Kidney glomerular epithelial cell (primary cell): ENCODE measurements around the gene KIFC1.
A peak's percentile ranks its signal among the peaks of the same experiment; 100 is the strongest.

Experiments used
- DNase-seq: peaks from one replicate; lab custom pipeline; 2025; lab: John Stamatoyannopoulos, UW

KIFC1 gene

GRCh38 chr6:33443025-33443424, 51.4 kb downstream of the KIFC1 start:
- DNase-seq, result no peak

GRCh38 chr6:33443619-33444504, 52.2 kb downstream of the KIFC1 start:
- DNase-seq, result no peak

GRCh38 chr6:33445119-33445603, 53.5 kb downstream of the KIFC1 start:
- DNase-seq, result no peak

- no peak for DNase-seq
Observed at GRCh38 chr6:33446356-33446755, 54.7 kb downstream of the KIFC1 start.

GRCh38 chr6:33450434-33450833, 58.8 kb downstream of the KIFC1 start:
- no peak for DNase-seq

- DNase-seq, result no peak
Observed at GRCh38 chr6:33451606-33452005, 60.0 kb downstream of the KIFC1 start.

- no peak for DNase-seq
Observed at GRCh38 chr6:33452496-33452895, 60.9 kb downstream of the KIFC1 start.

- DNase-seq, result no peak
Observed at GRCh38 chr6:33453393-33454008, 61.9 kb downstream of the KIFC1 start.

- DNase-seq, result peak; percentile 94
Observed at GRCh38 chr6:33454009-33454946, 62.7 kb downstream of the KIFC1 start, which contains the start of gene ZBTB9. TSS of gene ZBTB9 (plus strand) at chr6:33454576. CDS start at chr6:33455101, 525 bp downstream.

- no peak for DNase-seq
Observed at GRCh38 chr6:33455051-33455450, 63.4 kb downstream of the KIFC1 start.

GRCh38 chr6:33456156-33456555, 64.5 kb downstream of the KIFC1 start:
- no peak for DNase-seq

GRCh38 chr6:33458676-33459075, 67.1 kb downstream of the KIFC1 start:
- DNase-seq, result no peak

- no peak for DNase-seq
Observed at GRCh38 chr6:33459226-33459625, 67.6 kb downstream of the KIFC1 start.
